Measurements from ENCODE around the gene SLCO3A1. TPM values are rescaled to one million over a fixed set of nuclear protein-coding genes. Genes with fewer than 3 reads are reported as not detected.

Gene SLCO3A1
- total RNA-seq, 2 experiments from 2014 or later = 6.6 to 7.7 TPM

DNA sequence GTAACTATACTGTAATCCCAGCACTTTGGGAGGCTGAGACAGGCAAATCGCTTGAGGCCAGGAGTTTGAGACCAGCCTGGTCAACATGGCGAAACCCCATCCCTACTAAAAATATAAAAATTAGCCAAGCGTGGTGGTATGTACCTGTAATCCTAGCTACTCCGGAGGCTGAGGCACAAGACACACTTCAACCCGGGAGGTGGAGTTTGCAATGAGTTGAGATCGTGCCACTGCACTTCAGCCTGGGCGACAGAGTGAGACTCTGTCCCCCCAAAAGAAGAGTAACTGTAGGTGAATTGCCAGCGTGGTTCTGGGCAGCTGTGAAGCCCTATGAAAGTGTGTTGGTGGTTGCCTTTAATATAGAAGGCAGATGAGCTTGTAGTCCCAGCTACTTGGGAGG, 95.9 kb downstream of the SLCO3A1 start:
- ChIA-PET POLR2A (no interaction called here), CTCF (interaction anchor here (1.6 kb wide), 1 partner anchor 243 kb away, joined by 3 read pairs; no protein-coding TSS in a partner anchor)

DNA sequence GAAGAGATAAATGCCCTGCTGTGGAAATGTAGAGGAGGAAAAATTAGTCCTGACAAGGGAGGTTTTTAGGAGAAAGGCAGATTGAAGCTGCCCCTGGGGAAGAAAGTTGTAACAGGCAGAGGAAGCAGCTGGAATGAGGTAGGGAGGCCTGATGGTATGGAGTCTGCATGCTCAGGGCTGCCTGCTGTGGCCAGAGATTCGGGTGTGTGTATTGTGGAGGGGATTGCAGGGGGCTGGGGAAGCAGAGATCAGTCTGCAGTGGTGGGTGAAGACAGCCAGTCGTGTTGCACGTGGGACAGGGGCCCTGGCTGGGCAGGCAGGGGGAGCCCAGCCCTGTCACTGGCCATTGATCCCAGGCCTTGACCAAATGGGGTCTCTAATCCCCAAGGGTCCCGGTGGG, 96.5 kb downstream of the SLCO3A1 start:
- POLR2A ChIA-PET = no interaction called here
- CTCF ChIA-PET = interaction anchor here (1.6 kb wide), 1 partner anchor 244 kb away, joined by 3 read pairs; no protein-coding TSS in a partner anchor

GRCh38 chr15:91950631-91951329, 97.3 kb downstream of the SLCO3A1 start:
- ChIA-PET POLR2A (no interaction called here), CTCF (no interaction called here)

GRCh38 chr15:91952216-91952615, 98.7 kb downstream of the SLCO3A1 start:
- CTCF ChIA-PET = no interaction called here
- POLR2A ChIA-PET = no interaction called here

DNA sequence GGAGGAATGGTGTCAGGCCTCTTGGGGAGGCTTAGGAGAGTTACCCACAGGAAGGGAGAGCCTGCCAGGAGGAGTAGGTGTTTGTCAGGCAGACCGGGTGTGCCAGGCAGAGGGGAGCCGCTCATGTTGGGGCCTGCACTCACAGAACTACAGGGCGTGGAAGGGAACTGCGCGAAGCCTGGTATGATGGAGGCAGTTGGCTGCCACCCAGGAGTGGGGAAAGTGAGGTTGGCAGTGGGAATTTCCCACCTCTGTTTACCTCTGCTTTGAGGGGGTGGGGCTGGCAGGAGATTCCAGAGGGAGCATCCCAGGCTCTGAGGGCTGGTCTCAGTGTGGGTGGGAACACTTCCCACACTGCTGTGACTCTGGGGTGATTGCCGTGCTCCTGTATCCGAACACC, 99.9 kb downstream of the SLCO3A1 start:
- ChIA-PET POLR2A (no interaction called here), CTCF (no interaction called here)

DNA sequence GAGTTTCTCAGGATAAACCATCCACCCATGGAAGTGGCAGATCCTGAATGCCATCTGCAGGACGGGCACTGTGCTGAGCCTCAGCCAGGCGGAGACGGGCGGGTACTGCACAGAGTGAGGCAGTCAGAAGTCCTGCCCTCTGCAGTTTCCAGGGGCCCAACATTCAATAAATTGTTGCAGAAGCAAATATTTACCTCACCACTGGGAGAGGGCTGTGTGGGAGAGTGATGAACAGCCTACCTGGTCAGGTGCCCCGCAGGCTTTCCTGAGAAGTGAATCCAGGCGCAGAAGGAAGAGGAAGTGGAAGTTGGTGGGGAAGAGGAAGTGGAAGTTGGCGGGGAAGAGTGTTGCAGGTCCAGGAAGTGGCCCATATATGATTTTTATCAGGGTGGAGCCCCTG, 100.8 kb downstream of the SLCO3A1 start:
- ChIA-PET POLR2A (no interaction called here), CTCF (no interaction called here)

GRCh38 chr15:91956026-91956723, 102.7 kb downstream of the SLCO3A1 start:
- POLR2A ChIA-PET = no interaction called here

DNA sequence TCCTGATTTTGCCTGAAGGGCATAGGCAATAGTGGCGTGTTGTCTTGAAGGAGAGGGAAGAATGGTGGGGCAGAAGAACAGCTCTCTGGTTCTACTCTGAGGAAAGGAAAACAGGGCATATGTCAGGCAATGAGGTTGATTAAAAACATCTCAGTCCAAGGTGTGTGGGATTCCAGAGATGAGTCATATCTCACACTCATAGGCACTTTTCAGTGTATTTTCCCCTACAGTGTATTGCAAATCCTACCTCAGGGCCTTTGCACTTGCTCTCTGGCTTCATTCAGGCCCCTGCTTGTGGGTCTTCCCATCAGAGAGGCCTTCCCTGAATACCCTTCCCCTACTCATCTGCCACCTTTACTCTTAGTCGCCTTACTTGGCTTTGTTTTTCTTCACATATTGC, 107.8 kb downstream of the SLCO3A1 start:
- ChIA-PET POLR2A (no interaction called here), CTCF (no interaction called here)

More at GRCh38 chr15:91956026-91956723, 102.7 kb downstream of the SLCO3A1 start:
- CTCF ChIA-PET = no interaction called here

- ChIA-PET CTCF (interaction anchor here (0.7 kb wide), 1 partner anchor 110 kb away, joined by 3 read pairs; no protein-coding TSS in a partner anchor), POLR2A (interaction anchor here (0.6 kb wide), 1 partner anchor 103 kb away, joined by 3 read pairs; no protein-coding TSS in a partner anchor)
Measured at GRCh38 chr15:91963747-91964146, 110.2 kb downstream of the SLCO3A1 start.

DNA sequence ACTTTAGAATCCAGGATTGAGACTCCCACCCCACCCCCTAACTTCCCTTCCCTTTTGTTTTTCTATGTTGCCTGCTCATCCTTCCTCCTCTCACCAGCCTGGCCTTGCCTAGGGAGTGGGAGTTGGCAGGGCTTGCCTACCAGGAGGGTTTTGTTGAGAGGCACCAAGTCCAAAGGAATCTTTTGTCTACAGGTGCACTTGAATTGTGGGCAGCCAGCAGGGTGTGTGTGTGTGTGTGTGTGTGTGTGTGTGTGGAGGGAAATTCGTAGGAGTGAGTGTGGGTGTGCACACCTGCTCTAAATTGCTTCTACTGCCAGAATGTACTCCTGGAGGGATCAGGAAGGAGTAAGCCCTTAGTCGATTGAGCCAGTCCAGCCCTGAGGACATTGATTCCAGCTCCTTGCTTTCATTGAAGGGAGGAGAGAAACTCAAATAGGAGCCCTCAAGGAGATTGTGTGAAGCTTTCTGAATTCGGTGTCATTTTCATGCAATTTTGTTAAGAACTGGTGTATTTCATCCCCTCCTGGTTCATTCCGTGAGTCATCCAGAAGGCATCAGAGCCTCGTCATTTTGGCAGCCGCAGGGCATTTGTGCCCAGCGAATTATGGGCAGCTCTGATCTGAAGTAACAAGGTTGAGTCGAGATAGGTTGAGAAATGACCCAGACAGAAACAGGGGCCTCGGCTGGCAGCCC, 112.1 kb downstream of the SLCO3A1 start:
- ChIA-PET CTCF (no interaction called here), POLR2A (no interaction called here)

- CTCF ChIA-PET = no interaction called here
- POLR2A ChIA-PET = no interaction called here
Measured at GRCh38 chr15:91966194-91966552, 112.7 kb downstream of the SLCO3A1 start.

- POLR2A ChIA-PET = no interaction called here
- CTCF ChIA-PET = no interaction called here
Measured at GRCh38 chr15:91967935-91968606, 114.6 kb downstream of the SLCO3A1 start.

DNA sequence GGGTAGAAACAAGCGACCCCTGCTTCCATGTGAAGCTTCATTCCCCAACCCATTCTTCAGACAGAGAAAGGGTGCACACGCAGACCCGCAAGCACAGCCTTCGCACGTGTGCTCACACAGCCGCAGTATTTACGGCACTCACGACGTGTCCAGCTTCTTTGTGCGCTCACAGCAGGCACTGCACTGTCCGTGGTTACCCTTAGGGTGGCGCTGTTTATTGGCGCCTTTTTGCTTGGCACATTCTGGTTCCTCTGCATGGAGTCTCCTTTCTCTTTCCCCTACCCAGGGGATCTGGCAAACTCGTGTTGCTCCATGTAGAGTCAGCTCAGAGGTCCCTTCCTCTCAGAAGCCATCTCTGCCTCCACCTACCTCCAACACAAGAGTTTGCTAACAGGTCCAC, 115.1 kb downstream of the SLCO3A1 start:
- CTCF ChIA-PET = interaction anchor here (1.0 kb wide), 1 partner anchor 21 kb away, joined by 3 read pairs; no protein-coding TSS in a partner anchor
- POLR2A ChIA-PET = no interaction called here

GRCh38 chr15:91970142-91970541, 116.6 kb downstream of the SLCO3A1 start:
- POLR2A ChIA-PET = no interaction called here
- CTCF ChIA-PET = no interaction called here

DNA sequence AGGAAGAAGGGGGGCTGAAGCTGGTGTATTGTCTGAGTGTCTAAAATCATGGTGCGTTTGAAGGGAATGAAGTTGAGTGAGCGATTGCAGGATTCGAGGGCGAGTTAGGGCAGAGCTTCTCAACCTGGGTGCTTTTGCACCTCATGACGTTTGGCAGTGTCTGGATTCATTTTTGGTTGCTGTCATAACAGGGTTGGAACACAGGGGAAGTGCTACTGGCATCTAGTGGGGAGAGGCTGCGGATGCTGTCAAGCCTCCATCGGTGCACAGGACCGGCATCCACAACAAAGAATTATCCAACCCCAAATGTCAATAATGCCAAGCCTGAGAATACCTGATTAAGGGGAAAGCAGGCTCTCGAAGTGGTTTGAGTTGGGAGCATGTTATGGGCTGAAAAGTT, 120.0 kb downstream of the SLCO3A1 start:
- ChIA-PET CTCF (no interaction called here), POLR2A (no interaction called here)

- ChIA-PET POLR2A (no interaction called here), CTCF (no interaction called here)
Measured at GRCh38 chr15:91974321-91974720, 120.8 kb downstream of the SLCO3A1 start.

GRCh38 chr15:91975241-91975978, 121.9 kb downstream of the SLCO3A1 start:
- ChIA-PET CTCF (no interaction called here), POLR2A (no interaction called here)

GRCh38 chr15:91976966-91977365, 123.5 kb downstream of the SLCO3A1 start:
- ChIA-PET POLR2A (no interaction called here), CTCF (no interaction called here)

GRCh38 chr15:91980502-91981267, 127.2 kb downstream of the SLCO3A1 start:
- ChIA-PET CTCF (interaction anchor here (1.1 kb wide), 1 partner anchor 25 kb away, joined by 3 read pairs; no protein-coding TSS in a partner anchor), POLR2A (no interaction called here)

All from activated CD8-positive, alpha-beta memory T cell treated with anti-CD3 and anti-CD28 coated beads for 36 hours (primary cell).